Embryonic facial prominence (tissue), 1 donor: ENCODE results near the gene APBA1.
"Not testable (repeated sequence)": the region's sequence is repeated elsewhere in the genome, so short reads cannot be mapped to it uniquely, and the experiment has no call there.

Source experiments
- DNase-seq: peaks from one replicate; pipeline ENCODE4 v3.0.0-alpha.2; 2016; ENCODE audit errors: extremely low spot score

Gene APBA1

GRCh38 chr9:69605406-69605805 lies 66.8 kb downstream of the APBA1 start:
- DNase-seq = no peak

GRCh38 chr9:69604568-69605219 lies 67.5 kb downstream of the APBA1 start:
- no peak for DNase-seq

- no peak for DNase-seq
These were observed 68.5 kb downstream of the APBA1 start for GRCh38 chr9:69603656-69604055.

- no peak for DNase-seq
These were observed 69.4 kb downstream of the APBA1 start for GRCh38 chr9:69602773-69603172.

GRCh38 chr9:69601698-69602097 lies 70.5 kb downstream of the APBA1 start:
- DNase-seq = no peak

- no peak for DNase-seq
These were observed 71.7 kb downstream of the APBA1 start for GRCh38 chr9:69600314-69601047.

- DNase-seq = no peak
These were observed 72.8 kb downstream of the APBA1 start for GRCh38 chr9:69599232-69599971.

GRCh38 chr9:69596906-69597305 lies 75.3 kb downstream of the APBA1 start:
- DNase-seq = not testable (repeated sequence)

- DNase-seq = no peak
These were observed 78.0 kb downstream of the APBA1 start for GRCh38 chr9:69594180-69594579.

GRCh38 chr9:69593756-69594155 lies 78.4 kb downstream of the APBA1 start:
- no peak for DNase-seq

GRCh38 chr9:69593301-69593700 lies 78.9 kb downstream of the APBA1 start:
- DNase-seq = no peak

GRCh38 chr9:69590266-69590665 lies 81.9 kb downstream of the APBA1 start:
- DNase-seq = no peak

GRCh38 chr9:69589156-69589555 lies 83.0 kb downstream of the APBA1 start:
- no peak for DNase-seq

GRCh38 chr9:69585571-69585970 lies 86.6 kb downstream of the APBA1 start:
- no peak for DNase-seq

- DNase-seq = no peak
These were observed 87.4 kb downstream of the APBA1 start for GRCh38 chr9:69584759-69585158.

GRCh38 chr9:69583645-69584234 lies 88.4 kb downstream of the APBA1 start:
- DNase-seq = no peak

- no peak for DNase-seq
These were observed 89.5 kb downstream of the APBA1 start for GRCh38 chr9:69582544-69583297.

- DNase-seq = no peak
These were observed 90.2 kb downstream of the APBA1 start for GRCh38 chr9:69582018-69582417.

GRCh38 chr9:69580582-69581214 lies 91.5 kb downstream of the APBA1 start:
- DNase-seq = no peak

GRCh38 chr9:69579760-69580581 lies 92.2 kb downstream of the APBA1 start:
- DNase-seq = no peak
